Measurements from ENCODE around the gene PCCA. TPM values are rescaled to one million over a fixed set of nuclear protein-coding genes. Genes with fewer than 3 reads are reported as not detected.

PCCA gene
- total RNA-seq, 4 donors from 2014 or later: 21.2 to 40.9 (median 31.6) TPM

DNA sequence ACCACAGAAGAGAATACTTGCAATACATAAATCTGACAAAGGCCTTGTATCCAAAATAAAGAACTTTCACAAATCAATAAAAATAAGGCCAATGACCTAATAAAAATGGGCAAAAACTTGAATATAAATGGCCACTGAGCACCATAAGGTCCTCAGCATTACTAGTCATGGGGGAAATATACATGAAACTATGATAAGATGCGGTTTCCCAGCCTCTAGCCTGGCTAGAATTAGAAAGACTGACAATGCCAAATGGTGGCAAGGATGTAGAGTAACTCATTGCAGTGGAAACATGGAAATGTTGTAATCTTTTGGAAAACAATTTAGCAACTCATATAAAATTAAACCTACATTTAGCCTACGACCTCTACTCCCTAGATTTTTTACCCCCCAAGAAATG is 272.6 kb downstream of the PCCA start:
- WGBS: 96% methylated on average over 2 of the region's 2 CpGs
- DNase-seq (ENCODE audit: low spot score in 2 of 2): no peak
- Histone ChIP-seq H3K27me3 (no peaks in the 10 kb centered on the region), H3K9me3 (no peaks in the 10 kb centered on the region), H3K27ac (no peak overlapping the region), H3K4me1 (no peaks in the 10 kb centered on the region), H3K36me3 (no peaks in the 10 kb centered on the region), H3K4me3 (no peak overlapping the region)
- TF ChIP-seq EP300 (IDR thresholded peaks at IDR 0.05): no peak
- TF ChIP-seq, protein P1, sequence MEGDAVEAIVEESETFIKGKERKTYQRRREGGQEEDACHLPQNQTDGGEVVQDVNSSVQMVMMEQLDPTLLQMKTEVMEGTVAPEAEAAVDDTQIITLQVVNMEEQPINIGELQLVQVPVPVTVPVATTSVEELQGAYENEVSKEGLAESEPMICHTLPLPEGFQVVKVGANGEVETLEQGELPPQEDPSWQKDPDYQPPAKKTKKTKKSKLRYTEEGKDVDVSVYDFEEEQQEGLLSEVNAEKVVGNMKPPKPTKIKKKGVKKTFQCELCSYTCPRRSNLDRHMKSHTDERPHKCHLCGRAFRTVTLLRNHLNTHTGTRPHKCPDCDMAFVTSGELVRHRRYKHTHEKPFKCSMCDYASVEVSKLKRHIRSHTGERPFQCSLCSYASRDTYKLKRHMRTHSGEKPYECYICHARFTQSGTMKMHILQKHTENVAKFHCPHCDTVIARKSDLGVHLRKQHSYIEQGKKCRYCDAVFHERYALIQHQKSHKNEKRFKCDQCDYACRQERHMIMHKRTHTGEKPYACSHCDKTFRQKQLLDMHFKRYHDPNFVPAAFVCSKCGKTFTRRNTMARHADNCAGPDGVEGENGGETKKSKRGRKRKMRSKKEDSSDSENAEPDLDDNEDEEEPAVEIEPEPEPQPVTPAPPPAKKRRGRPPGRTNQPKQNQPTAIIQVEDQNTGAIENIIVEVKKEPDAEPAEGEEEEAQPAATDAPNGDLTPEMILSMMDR (IDR thresholded peaks at IDR 0.05): no peak
- TF ChIP-seq POLR2A (IDR thresholded peaks at IDR 0.05): no peak
- no peak for TF ChIP-seq POLR2AphosphoS5 (IDR thresholded peaks at IDR 0.05)

DNA sequence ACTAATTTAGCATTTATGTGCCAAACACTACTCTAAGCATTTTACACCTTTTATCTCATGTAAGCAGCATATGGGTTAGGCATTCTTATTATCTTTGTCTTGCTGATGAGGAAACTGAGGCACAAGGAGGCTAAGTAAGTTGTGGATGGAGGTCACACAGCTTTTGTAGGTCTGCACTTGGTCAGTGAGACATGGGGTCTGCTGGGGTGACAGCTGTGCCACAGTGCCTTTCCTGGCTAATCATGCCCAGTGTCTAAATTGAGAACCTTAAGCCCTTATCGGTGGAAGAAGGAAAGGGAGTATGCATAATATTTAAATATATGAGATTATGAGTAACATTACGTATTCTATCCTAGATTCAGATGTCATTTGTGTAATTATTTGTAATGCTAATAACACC is 273.5 kb downstream of the PCCA start:
- Histone ChIP-seq H3K4me3 (no peak overlapping the region), H3K4me1 (no peaks in the 10 kb centered on the region), H3K27me3 (no peaks in the 10 kb centered on the region), H3K27ac (no peak overlapping the region), H3K9me3 (no peaks in the 10 kb centered on the region), H3K36me3 (no peaks in the 10 kb centered on the region)
- whole genome bisulfite sequencing: 91% methylated on average over 2 of the region's 2 CpGs
- TF ChIP-seq EP300 (IDR thresholded peaks at IDR 0.05) (no peak), POLR2A (IDR thresholded peaks at IDR 0.05) (no peak), POLR2AphosphoS5 (IDR thresholded peaks at IDR 0.05) (no peak)
- TF ChIP-seq, protein P1 (IDR thresholded peaks at IDR 0.05): no peak
- DNase-seq (ENCODE audit: low spot score in 2 of 2): no peak

DNA sequence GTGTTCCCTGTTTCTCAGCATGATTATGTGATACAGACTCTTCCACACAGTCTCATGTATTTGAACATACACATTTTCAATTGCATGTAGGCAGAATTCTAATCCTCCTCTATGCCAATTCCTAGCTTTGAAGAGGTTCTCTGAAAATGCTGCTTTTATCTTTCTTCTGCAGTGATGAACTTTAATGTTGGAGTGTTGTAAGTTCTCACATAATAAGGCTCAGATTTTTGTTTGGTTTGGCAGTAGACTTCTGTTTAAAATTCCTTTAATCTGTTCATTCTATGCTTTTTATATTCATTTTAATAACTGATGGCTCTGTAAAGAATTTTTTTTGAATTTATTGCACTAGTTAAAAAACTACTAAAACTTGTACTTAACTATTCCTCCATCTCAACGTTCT is 273.9 kb downstream of the PCCA start:
- no peaks in the 10 kb centered on the region for H3K9me3 ChIP-seq
- H3K4me1 ChIP-seq: no peaks in the 10 kb centered on the region
- H3K4me3 ChIP-seq: no peak overlapping the region
- H3K27me3 ChIP-seq: no peaks in the 10 kb centered on the region
- H3K36me3 ChIP-seq: no peaks in the 10 kb centered on the region
- DNase-seq (ENCODE audit: low spot score in 2 of 2): no peak
- 75% methylated on average over 1 of the region's 1 CpG for WGBS
- TF ChIP-seq POLR2AphosphoS5 (IDR thresholded peaks at IDR 0.05) (no peak), POLR2A (IDR thresholded peaks at IDR 0.05) (no peak), EP300 (IDR thresholded peaks at IDR 0.05) (no peak)
- no peak overlapping the region for H3K27ac ChIP-seq

DNA sequence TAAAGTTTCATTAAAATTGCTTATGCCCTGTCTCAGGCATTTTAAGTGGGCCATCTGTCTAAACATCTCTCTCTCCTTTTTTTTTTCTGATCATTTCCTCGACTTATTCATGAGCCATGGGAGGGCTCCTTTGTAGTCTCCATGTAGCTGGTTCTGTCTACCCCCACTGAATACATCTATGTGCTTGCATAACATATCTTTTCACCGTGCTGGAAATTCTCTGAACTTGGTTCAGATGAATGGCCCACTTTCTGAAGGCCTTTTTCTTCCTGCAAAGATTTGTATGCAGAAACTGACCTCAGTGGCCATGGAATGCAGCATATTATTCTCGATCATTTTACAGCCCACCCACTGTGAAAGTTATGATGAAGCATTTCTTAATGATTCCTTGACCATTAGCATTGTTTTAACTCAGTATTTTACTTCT is 274.4 kb downstream of the PCCA start:
- no peaks in the 10 kb centered on the region for H3K36me3 ChIP-seq
- no peaks in the 10 kb centered on the region for H3K9me3 ChIP-seq
- DNase-seq (ENCODE audit: low spot score in 2 of 2): no peak
- 52% methylated on average over 3 of the region's 3 CpGs for WGBS
- no peaks in the 10 kb centered on the region for H3K4me1 ChIP-seq
- no peak overlapping the region for H3K27ac ChIP-seq
- TF ChIP-seq EP300 (IDR thresholded peaks at IDR 0.05): no peak
- TF ChIP-seq POLR2AphosphoS5 (IDR thresholded peaks at IDR 0.05): no peak
- TF ChIP-seq, protein P1 (IDR thresholded peaks at IDR 0.05): no peak
- no peak for TF ChIP-seq POLR2A (IDR thresholded peaks at IDR 0.05)
- H3K4me3 ChIP-seq: no peak overlapping the region
- H3K27me3 ChIP-seq: no peaks in the 10 kb centered on the region

DNA sequence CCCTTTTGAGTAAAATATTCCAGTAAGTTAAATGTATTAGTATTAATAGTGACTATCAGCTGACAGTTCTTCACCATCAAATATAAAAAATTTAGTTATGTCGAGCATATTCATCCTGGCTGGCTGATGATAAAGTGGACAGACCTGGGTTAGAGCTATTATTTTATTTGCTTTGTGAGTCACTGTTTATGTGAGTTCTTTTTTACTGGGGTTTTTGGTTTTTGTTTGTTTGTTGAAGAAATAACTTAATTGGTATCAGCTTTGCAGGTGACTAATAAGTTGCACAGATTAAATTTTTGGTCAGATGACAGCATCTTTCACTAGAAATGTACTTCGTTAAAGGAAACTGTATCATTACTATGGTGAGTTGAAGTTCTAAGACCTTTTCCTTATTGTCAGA is 275.0 kb downstream of the PCCA start:
- 81% methylated on average over 2 of the region's 2 CpGs for WGBS
- H3K36me3 ChIP-seq: no peaks in the 10 kb centered on the region
- no peak overlapping the region for H3K4me3 ChIP-seq
- DNase-seq (ENCODE audit: low spot score in 2 of 2): no peak
- no peaks in the 10 kb centered on the region for H3K9me3 ChIP-seq
- no peaks in the 10 kb centered on the region for H3K4me1 ChIP-seq
- TF ChIP-seq, protein P1 (IDR thresholded peaks at IDR 0.05): no peak
- TF ChIP-seq POLR2A (IDR thresholded peaks at IDR 0.05) (no peak), POLR2AphosphoS5 (IDR thresholded peaks at IDR 0.05) (no peak), EP300 (IDR thresholded peaks at IDR 0.05) (no peak)
- H3K27me3 ChIP-seq: no peaks in the 10 kb centered on the region
- no peak overlapping the region for H3K27ac ChIP-seq

DNA sequence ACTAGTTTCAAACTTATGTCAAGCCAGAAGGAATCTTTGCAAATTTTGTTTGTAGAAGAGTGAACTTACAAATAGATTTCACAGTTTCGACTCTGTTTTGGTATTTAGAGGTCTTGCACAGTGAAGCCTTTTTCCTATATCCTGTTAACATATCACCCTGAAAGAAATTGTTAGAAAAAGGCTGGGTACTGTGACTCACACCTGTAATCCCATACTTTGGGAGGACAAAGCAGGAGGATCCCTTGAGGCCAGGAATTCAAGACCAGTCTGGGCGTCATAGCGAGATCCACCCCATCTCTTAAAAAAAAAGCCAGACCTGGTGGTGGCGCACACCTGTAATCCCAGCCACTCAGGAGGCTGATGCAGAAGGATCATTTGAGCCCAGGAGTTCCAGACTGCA is 275.7 kb downstream of the PCCA start:
- H3K4me1 ChIP-seq: no peaks in the 10 kb centered on the region
- H3K4me3 ChIP-seq: no peak overlapping the region
- no peak for DNase-seq (ENCODE audit: low spot score in 2 of 2)
- no peaks in the 10 kb centered on the region for H3K9me3 ChIP-seq
- 96% methylated on average over 4 of the region's 4 CpGs for WGBS
- no peak overlapping the region for H3K27ac ChIP-seq
- no peaks in the 10 kb centered on the region for H3K27me3 ChIP-seq
- no peaks in the 10 kb centered on the region for H3K36me3 ChIP-seq
- TF ChIP-seq POLR2AphosphoS5 (IDR thresholded peaks at IDR 0.05): no peak
- no peak for TF ChIP-seq EP300 (IDR thresholded peaks at IDR 0.05)
- TF ChIP-seq, protein P1 (IDR thresholded peaks at IDR 0.05): no peak
- TF ChIP-seq POLR2A (IDR thresholded peaks at IDR 0.05): no peak

Measured in suprapubic skin (tissue), 4 donors.